Left ventricle myocardium inferior (tissue), 1 donor: Measurements from ENCODE around the gene TOE1. TPM values are rescaled to one million over a fixed set of nuclear protein-coding genes. Genes with fewer than 3 reads are reported as not detected.
A peak's percentile ranks its signal among the peaks of the same experiment; 100 is the strongest.

ENCODE experiments used
- DNase-seq: peaks from one replicate; pipeline ENCODE4 v3.0.0-alpha.2; 2020
- H3K27ac ChIP-seq: fragments of 200-600 bp; replicated peaks from 2 replicates; pipeline ENCODE4 v1.8.0; 2021
- H3K27me3 ChIP-seq: fragments of 200-600 bp; 2 replicates; pipeline ENCODE4 v1.8.0; 2021; ENCODE audit warnings: low read depth
- H3K36me3 ChIP-seq: fragments of 200-600 bp; 2 replicates; pipeline ENCODE4 v1.8.0; 2021
- H3K4me1 ChIP-seq: fragments of 200-600 bp; 2 replicates; pipeline ENCODE4 v1.8.0; 2021
- H3K4me3 ChIP-seq: fragments of 200-600 bp; 2 replicates; pipeline ENCODE4 v1.8.0; 2021; ENCODE audit warnings: mild to moderate bottlenecking, moderate library complexity
- H3K9me3 ChIP-seq: fragments of 200-600 bp; replicated peaks from 2 replicates; pipeline ENCODE4 v1.8.0; 2021
- CTCF ChIP-seq: fragments of 200-600 bp; IDR thresholded peaks from 2 replicates; pipeline ENCODE4 v1.8.0; 2021; ENCODE audit warnings: antibody characterized with exemption, mild to moderate bottlenecking, borderline replicate concordance
- intact Hi-C: fragments of 100-400 bp; cut with micrococcal nuclease; formaldehyde crosslinking; loops from one replicate; pipeline ENCODE4 v1.11.0; 2022
- total RNA-seq: library from RNA; stranded (reverse); fragmentation: NEBNext Ultra II Directional; extraction: Animal tissue kit (Norgen Biotek cat#: 25700); gene quantifications from one replicate; pipeline ENCODE4 v1.2.1, GENCODE V29; 2021
- donor health status: DM: no; HTN: yes; CAD: no; lungs with severe emphysema.

The TOE1 gene
- total RNA-seq, 1 donor from 2014 or later: 3.2 TPM

- TF ChIP-seq CTCF: peak; percentile 85
- intact Hi-C loops: loop anchor here (2.0 kb wide), 1 partner anchor 285 kb away; no protein-coding TSS in a partner anchor
- DNase-seq: no peak
- no peaks in the 10 kb centered on the region for H3K27me3 ChIP-seq
- no peak overlapping the region for H3K27ac ChIP-seq
- no peak overlapping the region for H3K4me3 ChIP-seq
- no peaks in the 10 kb centered on the region for H3K9me3 ChIP-seq
- no peaks in the 10 kb centered on the region for H3K36me3 ChIP-seq
- H3K4me1 ChIP-seq: peaks cover 21% of the 10 kb centered on the region
Measured at GRCh38 chr1:45299981-45300668, 39.8 kb upstream of the TOE1 start.

GRCh38 chr1:45300669-45300997, 39.3 kb upstream of the TOE1 start:
- Histone ChIP-seq H3K4me3 (no peak overlapping the region), H3K27ac (no peak overlapping the region), H3K4me1 (peaks cover 21% of the 10 kb centered on the region), H3K27me3 (no peaks in the 10 kb centered on the region), H3K36me3 (no peaks in the 10 kb centered on the region), H3K9me3 (no peaks in the 10 kb centered on the region)
- intact Hi-C loops: loop anchor here (2.0 kb wide), 1 partner anchor 286 kb away; no protein-coding TSS in a partner anchor
- TF ChIP-seq CTCF: no peak
- DNase-seq: no peak

DNA sequence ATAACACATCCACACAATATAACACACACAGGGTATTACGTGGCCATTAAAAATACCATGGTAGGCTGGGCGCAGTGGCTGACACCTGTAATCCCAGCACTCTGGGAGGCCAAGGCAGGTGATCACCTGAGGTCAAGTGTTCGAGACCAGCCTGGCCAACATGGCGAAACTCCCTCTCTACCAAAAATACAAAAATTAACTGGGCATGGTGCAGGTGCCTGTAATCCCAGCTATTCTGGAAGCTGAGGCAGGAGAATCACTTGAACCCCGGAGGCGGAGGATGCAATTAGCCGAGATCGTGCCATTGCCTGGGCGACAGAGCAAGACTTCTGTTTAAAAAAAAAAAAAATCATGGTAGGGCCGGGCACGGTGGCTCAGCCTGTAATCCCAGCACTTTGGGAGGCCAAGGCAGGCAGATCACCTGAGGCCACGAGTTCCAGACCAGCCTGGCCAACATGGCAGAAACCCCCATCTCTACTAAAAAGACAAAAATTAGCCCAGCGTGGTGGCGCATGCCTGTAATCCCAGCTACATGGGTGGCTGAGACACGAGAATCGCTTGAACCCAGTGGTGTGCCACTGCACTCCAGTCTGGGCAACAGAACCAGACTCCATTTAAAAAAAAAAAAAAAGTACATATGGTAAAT, 37.3 kb upstream of the TOE1 start:
- no peak for DNase-seq
- intact Hi-C loops: no loop called here
- H3K36me3 ChIP-seq: no peaks in the 10 kb centered on the region
- no peak for TF ChIP-seq CTCF
- H3K27me3 ChIP-seq: no peaks in the 10 kb centered on the region
- H3K27ac ChIP-seq: peak overlapping the region; percentile 97
- H3K4me3 ChIP-seq: peak overlapping the region; percentile 87
- H3K4me1 ChIP-seq: peaks cover 21% of the 10 kb centered on the region
- no peaks in the 10 kb centered on the region for H3K9me3 ChIP-seq

GRCh38 chr1:45303520-45304310, 36.3 kb upstream of the TOE1 start:
- intact Hi-C loops: no loop called here
- no peaks in the 10 kb centered on the region for H3K27me3 ChIP-seq
- peak overlapping the region; percentile 97 for H3K27ac ChIP-seq
- peak; percentile 99 for DNase-seq
- no peaks in the 10 kb centered on the region for H3K36me3 ChIP-seq
- TF ChIP-seq CTCF: peak; percentile 69
- peaks cover 21% of the 10 kb centered on the region for H3K4me1 ChIP-seq
- H3K9me3 ChIP-seq: no peaks in the 10 kb centered on the region
- H3K4me3 ChIP-seq: peak overlapping the region; percentile 87

DNA sequence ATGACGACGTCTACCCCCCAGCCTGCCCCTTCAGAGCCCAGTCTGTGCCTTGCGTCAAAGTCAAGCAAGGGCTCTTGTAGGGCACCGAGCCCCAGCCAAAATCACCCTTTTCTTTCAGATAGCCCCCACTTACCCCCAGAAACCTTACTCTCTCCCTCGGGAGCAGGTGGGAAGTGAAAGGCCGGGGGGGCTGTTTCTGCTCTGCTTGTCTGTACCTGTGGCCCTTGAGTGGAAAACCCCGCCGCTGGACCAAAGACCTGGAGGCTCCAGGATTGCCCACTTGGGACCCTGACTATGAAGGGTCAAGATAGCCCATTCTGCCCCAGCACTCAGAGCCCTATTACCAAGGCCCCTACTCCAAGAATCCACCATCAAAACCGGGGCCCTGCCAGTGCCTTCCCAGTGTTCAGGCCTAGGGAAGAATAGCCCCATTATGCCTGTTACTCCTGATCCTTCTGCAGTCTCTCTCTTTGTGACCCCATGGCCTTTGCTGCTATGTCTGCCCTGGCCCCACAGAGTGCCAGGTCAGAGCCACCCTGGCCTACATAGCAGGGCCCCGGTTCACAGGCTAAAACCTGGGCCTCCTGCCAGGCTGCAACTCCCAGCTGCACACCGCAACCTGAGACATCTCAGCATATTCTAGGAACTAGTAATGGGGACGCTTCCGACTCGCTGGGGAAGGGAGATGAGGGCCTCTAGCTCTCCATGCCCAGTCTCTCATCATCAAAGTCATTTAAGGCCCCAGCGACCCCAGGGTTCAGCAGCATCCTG, 35.5 kb upstream of the TOE1 start:
- Histone ChIP-seq H3K9me3 (no peaks in the 10 kb centered on the region), H3K4me3 (peak overlapping the region; percentile 87), H3K4me1 (peaks cover 21% of the 10 kb centered on the region), H3K27ac (peak overlapping the region; percentile 97), H3K27me3 (no peaks in the 10 kb centered on the region), H3K36me3 (no peaks in the 10 kb centered on the region)
- intact Hi-C loops: no loop called here
- DNase-seq: no peak
- no peak for TF ChIP-seq CTCF
